SK-N-SH (cell line): ENCODE results near the gene CAMTA2.

Experiments used
- CHD2 ChIP-seq: fragments of 150-350 bp; IDR thresholded peaks from 2 replicates; pipeline ENCODE4 v1.6.1; 2018; ENCODE audit warnings: low read length; ENCODE audit not compliant: partially characterized antibody
- CTCF ChIP-seq: fragments of 200-600 bp; sonication (generic); IDR thresholded peaks from 2 replicates; pipeline ENCODE4 v1.6.1; 2017; ENCODE audit warnings: antibody characterized with exemption, mild to moderate bottlenecking, moderate library complexity
- FOXM1 ChIP-seq: IDR thresholded peaks from 2 replicates; pipeline ENCODE4 v1.4.0; 2012; ENCODE audit warnings: low read depth, mild to moderate bottlenecking
- POLR2AphosphoS5 ChIP-seq: IDR thresholded peaks from 2 replicates; pipeline ENCODE4 v1.6.1; 2012; ENCODE audit warnings: low read depth, low read length
- REST ChIP-seq: IDR thresholded peaks from 2 replicates; pipeline ENCODE4 v1.6.1; 2012; ENCODE audit warnings: mild to moderate bottlenecking, low read depth, low read length, moderate library complexity
- SIN3A ChIP-seq: IDR thresholded peaks from 2 replicates; pipeline ENCODE4 v1.6.1; 2012; ENCODE audit warnings: low read depth, mild to moderate bottlenecking, low read length, moderate library complexity, borderline replicate concordance
- SMC3 ChIP-seq: IDR thresholded peaks from 2 replicates; pipeline ENCODE4 v1.6.1; 2012; ENCODE audit warnings: low read depth, low read length, improper control_type of control experiment
- TAF1 ChIP-seq: IDR thresholded peaks from 2 replicates; pipeline ENCODE4 v1.6.1; 2012; ENCODE audit warnings: low read depth, mild to moderate bottlenecking, low read length, moderate library complexity, borderline replicate concordance
- TCF12 ChIP-seq: IDR thresholded peaks from 2 replicates; pipeline ENCODE4 v1.4.0; 2012
- USF1 ChIP-seq: IDR thresholded peaks from 2 replicates; pipeline ENCODE4 v1.4.0; 2012; ENCODE audit warnings: low read depth, borderline replicate concordance
- USF2 ChIP-seq: fragments of 150-350 bp; IDR thresholded peaks from 2 replicates; pipeline ENCODE4 v1.6.1; 2017; ENCODE audit warnings: antibody characterized with exemption, low read length, low read depth, borderline replicate concordance
- YY1 ChIP-seq: IDR thresholded peaks from 2 replicates; pipeline ENCODE4 v1.4.0; 2012; ENCODE audit warnings: low read depth, mild to moderate bottlenecking
- ZBTB33 ChIP-seq: IDR thresholded peaks from 2 replicates; pipeline ENCODE4 v1.4.0; 2012; ENCODE audit warnings: low read depth, borderline replicate concordance

- no peak for TF ChIP-seq CTCF
- TF ChIP-seq USF2 = no peak
- no peak for TF ChIP-seq SMC3
- no peak for TF ChIP-seq YY1
- no peak for TF ChIP-seq SIN3A
- no peak for TF ChIP-seq TAF1
- no peak for TF ChIP-seq POLR2AphosphoS5
- no peak for TF ChIP-seq USF1
- TF ChIP-seq REST = no peak
- no peak for TF ChIP-seq ZBTB33
- TF ChIP-seq TCF12 = no peak
- no peak for TF ChIP-seq FOXM1
- TF ChIP-seq CHD2 = no peak
Observed at GRCh38 chr17:4938688-4939545, 48.6 kb downstream of the CAMTA2 start.
